K562 (cell line): ENCODE data around the gene TSGA10. TPM values are rescaled to one million over a fixed set of nuclear protein-coding genes. Genes with fewer than 3 reads are reported as not detected.

Experiments
- ARID1B ChIP-seq: fragments of 450-650 bp; IDR thresholded peaks from 2 replicates; pipeline ENCODE4 v1.6.1; 2016; ENCODE audit warnings: antibody characterized with exemption, mild to moderate bottlenecking, inconsistent platforms
- ELF1 ChIP-seq: fragments of 200-800 bp; sonication (Bioruptor generic); IDR thresholded peaks from 2 replicates; pipeline ENCODE4 v1.6.1; 2016; ENCODE audit warnings: missing genetic modification characterization, missing compliant biosample characterization
- ETV1 ChIP-seq: fragments of 450-650 bp; conservative IDR thresholded peaks from 2 replicates; pipeline ENCODE4 v1.6.1; 2016; ENCODE audit warnings: missing genetic modification characterization, control low read depth, low read depth, missing compliant biosample characterization
- FOSL1 ChIP-seq: fragments of 200-800 bp; sonication (Bioruptor generic); conservative IDR thresholded peaks from 2 replicates; pipeline ENCODE4 v1.6.1; 2016; ENCODE audit warnings: missing genetic modification characterization, missing compliant biosample characterization
- GATA2 ChIP-seq: sonication (generic); formaldehyde crosslinking; IDR thresholded peaks from 2 replicates; pipeline ENCODE4 v1.4.0; 2020; ENCODE audit warnings: mild to moderate bottlenecking, missing genetic modification reagents
- KAT7 ChIP-seq: sonication (generic); formaldehyde crosslinking; IDR thresholded peaks from 2 replicates; pipeline ENCODE4 v1.8.0; 2022; ENCODE audit warnings: missing genetic modification reagents, mild to moderate bottlenecking, borderline replicate concordance
- MCM7 ChIP-seq, 2 experiments: fragments of 450-650 bp; IDR thresholded peaks; 2 replicates each; pipeline ENCODE4 v1.6.1; 2016 to 2018
- MED1 ChIP-seq: sonication (generic); formaldehyde crosslinking; IDR thresholded peaks from 2 replicates; pipeline ENCODE4 v1.8.1; 2023; ENCODE audit warnings: missing genetic modification reagents, borderline replicate concordance
- MEF2D ChIP-seq: conservative IDR thresholded peaks from 2 replicates; pipeline ENCODE4 v1.6.1; 2016; ENCODE audit warnings: low read depth, missing genetic modification characterization, missing compliant biosample characterization
- NCOR1 ChIP-seq: fragments of 450-650 bp; IDR thresholded peaks from 2 replicates; pipeline ENCODE4 v1.6.1; 2016; ENCODE audit warnings: mild to moderate bottlenecking, moderate library complexity
- POLR2AphosphoS5 ChIP-seq: IDR thresholded peaks from 2 replicates; pipeline ENCODE4 v1.6.1; 2011; ENCODE audit warnings: mild to moderate bottlenecking, low read depth, low read length, moderate library complexity; ENCODE audit not compliant: control insufficient read depth, insufficient read depth
- POLR2H ChIP-seq: IDR thresholded peaks from 2 replicates; pipeline ENCODE4 v1.6.1; 2016; ENCODE audit warnings: missing genetic modification characterization, low read depth, mild to moderate bottlenecking, control low read depth, missing compliant biosample characterization, moderate library complexity
- PRPF4 ChIP-seq: fragments of 200-400 bp; formaldehyde crosslinking; IDR thresholded peaks from one replicate; pipeline ENCODE4 v1.6.1; 2017; ENCODE audit warnings: low read length, low read depth, mild to moderate bottlenecking; ENCODE audit not compliant: insufficient read depth, poor library complexity, severe bottlenecking
- SMARCC2 ChIP-seq: fragments of 450-650 bp; IDR thresholded peaks from 2 replicates; pipeline ENCODE4 v1.6.1; 2017; ENCODE audit warnings: antibody characterized with exemption, moderate library complexity, mild to moderate bottlenecking, low read depth
- TBL1XR1 ChIP-seq, 2 experiments: IDR thresholded peaks; 2 replicates each; pipeline ENCODE4 v1.6.1; 2012; ENCODE audit warnings: improper control_type of control experiment in 2 of 2, low read length in 2 of 2, mild to moderate bottlenecking in 1 of 2
- TEAD4 ChIP-seq, 2 experiments: sonication (generic) in 1 of 2; formaldehyde crosslinking in 1 of 2; IDR thresholded peaks; 2 replicates each; pipeline versions ENCODE4 v1.6.1 to v1.8.0; 2012 to 2022; ENCODE audit warnings: borderline replicate concordance in 1 of 2, inconsistent platforms in 1 of 2, low read length in 1 of 2, mild to moderate bottlenecking in 1 of 2, missing genetic modification reagents in 1 of 2
- TRIM24 ChIP-seq, 2 experiments: fragments of 450-650 bp; IDR thresholded peaks; 2 replicates each; pipeline ENCODE4 v1.6.1; 2016
- ZNF165 ChIP-seq: fragments of 250-450 bp; sonication (Bioruptor Pico); IDR thresholded peaks from 2 replicates; pipeline ENCODE4 v1.4.0; 2020; ENCODE audit warnings: borderline replicate concordance
- ZNF174 ChIP-seq: fragments of 250-450 bp; sonication (Bioruptor Pico); IDR thresholded peaks from 2 replicates; pipeline ENCODE4 v1.4.0; 2020; ENCODE audit warnings: mild to moderate bottlenecking
- ZNF184 ChIP-seq: sonication (generic); formaldehyde crosslinking; IDR thresholded peaks from 2 replicates; pipeline ENCODE4 v1.5.0; 2020; ENCODE audit warnings: missing genetic modification reagents
- ZNF354B ChIP-seq: fragments of 250-450 bp; sonication (Bioruptor Pico); IDR thresholded peaks from 2 replicates; pipeline ENCODE4 v1.4.0; 2020
- ZNF778 ChIP-seq: fragments of 450-650 bp; formaldehyde crosslinking; IDR thresholded peaks from 2 replicates; pipeline ENCODE4 v1.4.0; 2020; ENCODE audit warnings: mild to moderate bottlenecking, moderate library complexity
- polyA plus RNA-seq, 8 experiments: library from polyadenylated mRNA; depleted of rRNA in 4 of 8; stranded (reverse) in 5 of 8; unstranded in 3 of 8; fragments of >200 nt; fragmentation: Nextera tagmentation in 2 of 8; fragmentation: Illumina TruSeq in 1 of 8; extraction: Ambion mirVana in 2 of 8; extraction: Trizol in 1 of 8; gene quantifications; 2 replicates each; pipeline versions ENCODE4 v1.2.1 to v1.2.3, GENCODE V29; 2011 to 2014; ENCODE audit warnings: inconsistent platforms in 1 of 8, missing spikeins in 1 of 8
- total RNA-seq, 7 experiments: library from RNA; depleted of rRNA in 6 of 7; stranded (reverse); fragments of >200 nt in 6 of 7; fragmentation: Illumina TruSeq in 2 of 7; extraction: Trizol in 2 of 7; gene quantifications; 2 replicates each; pipeline versions ENCODE4 v1.2.1 to v1.2.3, GENCODE V29; 2011 to 2021; ENCODE audit warnings: low replicate concordance in 1 of 7
- TF ChIP-seq, protein P1 (sequence below): sonication (generic); formaldehyde crosslinking; IDR thresholded peaks from 2 replicates; pipeline ENCODE4 v1.8.0; 2022; ENCODE audit warnings: mild to moderate bottlenecking, missing genetic modification reagents
- TF ChIP-seq, protein P2 (sequence below): sonication (generic); formaldehyde crosslinking; IDR thresholded peaks from 2 replicates; pipeline ENCODE4 v1.8.1; 2023; ENCODE audit warnings: mild to moderate bottlenecking, missing genetic modification reagents
- TF ChIP-seq, protein P3 (sequence below): fragments of 250-450 bp; sonication (Bioruptor Pico); IDR thresholded peaks from 2 replicates; pipeline ENCODE4 v1.4.0; 2020; ENCODE audit warnings: mild to moderate bottlenecking, moderate library complexity
- TF ChIP-seq, protein P4 (sequence below): fragments of 450-650 bp; IDR thresholded peaks from 2 replicates; pipeline ENCODE4 v1.6.1; 2016

The TSGA10 gene
- total and polyA plus RNA-seq, 9 of the 15 experiments (the other 6 are each of a cell fraction or from before 2014, with no cell fraction given), result 2.1 to 11.3 (median 3.2) TPM

DNA sequence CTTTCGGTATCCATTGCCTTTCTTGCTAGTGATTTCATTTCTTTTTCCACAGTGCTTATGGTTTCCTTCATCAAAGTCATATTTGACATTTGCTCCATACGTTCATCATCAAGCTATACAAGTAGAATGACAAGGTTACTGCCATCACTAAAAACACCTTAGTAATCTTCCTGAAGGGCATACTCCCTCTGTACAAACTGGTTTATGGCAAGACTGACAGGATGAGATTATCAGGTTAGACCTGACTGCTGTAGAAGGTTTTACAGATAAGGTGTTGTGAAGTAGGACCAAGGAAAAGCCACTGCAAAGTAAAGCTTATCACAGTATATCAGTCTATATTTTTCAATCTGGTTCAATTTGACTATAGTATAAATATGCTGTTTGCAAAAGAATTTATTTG is 50.7 kb downstream of the TSGA10 start (continued):
- TF ChIP-seq, protein P1, sequence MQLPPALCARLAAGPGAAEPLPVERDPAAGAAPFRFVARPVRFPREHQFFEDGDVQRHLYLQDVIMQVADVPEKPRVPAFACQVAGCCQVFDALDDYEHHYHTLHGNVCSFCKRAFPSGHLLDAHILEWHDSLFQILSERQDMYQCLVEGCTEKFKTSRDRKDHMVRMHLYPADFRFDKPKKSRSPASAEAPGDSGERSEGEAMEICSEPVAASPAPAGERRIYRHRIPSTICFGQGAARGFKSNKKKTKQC (CRISPR knock-in tag), result no peak
- TF ChIP-seq POLR2AphosphoS5 (0 out of 2 replicates have a peak, but pooled peaks have one; percentile 29), MCM7 (IDR thresholded peaks at IDR 0.05) (no peak), TEAD4 (IDR thresholded peaks at IDR 0.05; ENCODE audit: low read length) (peak; percentile 68), TEAD4 (CRISPR knock-in tag; IDR thresholded peaks at IDR 0.05; ENCODE audit: borderline replicate concordance) (no peak), NCOR1 (peak; percentile 40; the same call in 1 of the 2 replicates), ELF1 (tag) (no peak), PRPF4 (no peak), MEF2D (tag) (no peak), FOSL1 (tag) (no peak), TRIM24 (IDR thresholded peaks at IDR 0.05) (peak in 1 of 2 experiments; percentile 28; a peak in 2 of 4 replicates), ZNF165 (CRISPR knock-in tag) (no peak), ARID1B (peak; percentile 61; the same call in 1 of the 2 replicates), POLR2H (tag) (no peak), ZNF184 (CRISPR knock-in tag) (no peak), MED1 (CRISPR knock-in tag) (no peak), ZNF354B (CRISPR knock-in tag) (no peak), ZNF778 (CRISPR knock-in tag) (no peak), TBL1XR1 (IDR thresholded peaks at IDR 0.05; ENCODE audit: low read length in 2 of 2) (no peak), SMARCC2 (no peak), KAT7 (CRISPR knock-in tag) (no peak), ZNF174 (CRISPR knock-in tag) (no peak), ETV1 (tag) (no peak), GATA2 (CRISPR knock-in tag) (no peak)
- TF ChIP-seq, protein P2, sequence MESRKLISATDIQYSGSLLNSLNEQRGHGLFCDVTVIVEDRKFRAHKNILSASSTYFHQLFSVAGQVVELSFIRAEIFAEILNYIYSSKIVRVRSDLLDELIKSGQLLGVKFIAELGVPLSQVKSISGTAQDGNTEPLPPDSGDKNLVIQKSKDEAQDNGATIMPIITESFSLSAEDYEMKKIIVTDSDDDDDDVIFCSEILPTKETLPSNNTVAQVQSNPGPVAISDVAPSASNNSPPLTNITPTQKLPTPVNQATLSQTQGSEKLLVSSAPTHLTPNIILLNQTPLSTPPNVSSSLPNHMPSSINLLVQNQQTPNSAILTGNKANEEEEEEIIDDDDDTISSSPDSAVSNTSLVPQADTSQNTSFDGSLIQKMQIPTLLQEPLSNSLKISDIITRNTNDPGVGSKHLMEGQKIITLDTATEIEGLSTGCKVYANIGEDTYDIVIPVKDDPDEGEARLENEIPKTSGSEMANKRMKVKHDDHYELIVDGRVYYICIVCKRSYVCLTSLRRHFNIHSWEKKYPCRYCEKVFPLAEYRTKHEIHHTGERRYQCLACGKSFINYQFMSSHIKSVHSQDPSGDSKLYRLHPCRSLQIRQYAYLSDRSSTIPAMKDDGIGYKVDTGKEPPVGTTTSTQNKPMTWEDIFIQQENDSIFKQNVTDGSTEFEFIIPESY, result no peak
- TF ChIP-seq, protein P3, sequence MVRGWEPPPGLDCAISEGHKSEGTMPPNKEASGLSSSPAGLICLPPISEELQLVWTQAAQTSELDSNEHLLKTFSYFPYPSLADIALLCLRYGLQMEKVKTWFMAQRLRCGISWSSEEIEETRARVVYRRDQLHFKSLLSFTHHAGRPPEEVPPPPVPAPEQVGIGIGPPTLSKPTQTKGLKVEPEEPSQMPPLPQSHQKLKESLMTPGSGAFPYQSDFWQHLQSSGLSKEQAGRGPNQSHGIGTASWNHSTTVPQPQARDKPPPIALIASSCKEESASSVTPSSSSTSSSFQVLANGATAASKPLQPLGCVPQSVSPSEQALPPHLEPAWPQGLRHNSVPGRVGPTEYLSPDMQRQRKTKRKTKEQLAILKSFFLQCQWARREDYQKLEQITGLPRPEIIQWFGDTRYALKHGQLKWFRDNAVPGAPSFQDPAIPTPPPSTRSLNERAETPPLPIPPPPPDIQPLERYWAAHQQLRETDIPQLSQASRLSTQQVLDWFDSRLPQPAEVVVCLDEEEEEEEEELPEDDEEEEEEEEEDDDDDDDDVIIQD (CRISPR knock-in tag), result no peak
- TF ChIP-seq, protein P4, sequence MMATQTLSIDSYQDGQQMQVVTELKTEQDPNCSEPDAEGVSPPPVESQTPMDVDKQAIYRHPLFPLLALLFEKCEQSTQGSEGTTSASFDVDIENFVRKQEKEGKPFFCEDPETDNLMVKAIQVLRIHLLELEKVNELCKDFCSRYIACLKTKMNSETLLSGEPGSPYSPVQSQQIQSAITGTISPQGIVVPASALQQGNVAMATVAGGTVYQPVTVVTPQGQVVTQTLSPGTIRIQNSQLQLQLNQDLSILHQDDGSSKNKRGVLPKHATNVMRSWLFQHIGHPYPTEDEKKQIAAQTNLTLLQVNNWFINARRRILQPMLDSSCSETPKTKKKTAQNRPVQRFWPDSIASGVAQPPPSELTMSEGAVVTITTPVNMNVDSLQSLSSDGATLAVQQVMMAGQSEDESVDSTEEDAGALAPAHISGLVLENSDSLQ, result no peak
